Choroid plexus epithelial cell (primary cell): ENCODE results near the gene C1orf159.

Experiments
- DNase-seq: peaks from one replicate; pipeline ENCODE4 v3.0.0-alpha.2; 2010; ENCODE audit warnings: low read depth
- H3K4me3 ChIP-seq: 2 replicates; pipeline ENCODE4 v1.5.1; 2011; ENCODE audit warnings: low read depth, mild to moderate bottlenecking, control low read depth, low read length, moderate library complexity
- CTCF ChIP-seq: conservative IDR thresholded peaks from 2 replicates; pipeline ENCODE4 v1.5.1; 2011; ENCODE audit warnings: low read depth, mild to moderate bottlenecking, control low read depth, inconsistent platforms, low read length, moderate library complexity

C1orf159 gene

GRCh38 chr1:1148569-1148968, 32.7 kb upstream of the C1orf159 start:
- H3K4me3 ChIP-seq, result no peak overlapping the region
- TF ChIP-seq CTCF, result no peak
- no peak for DNase-seq

GRCh38 chr1:1148061-1148460, 32.2 kb upstream of the C1orf159 start:
- DNase-seq, result no peak
- TF ChIP-seq CTCF, result no peak
- no peak overlapping the region for H3K4me3 ChIP-seq

- no peak for DNase-seq
- no peak overlapping the region for H3K4me3 ChIP-seq
- TF ChIP-seq CTCF, result no peak
Observed at GRCh38 chr1:1146596-1146995, 30.7 kb upstream of the C1orf159 start.

- no peak for DNase-seq
- TF ChIP-seq CTCF, result no peak
- no peak overlapping the region for H3K4me3 ChIP-seq
Observed at GRCh38 chr1:1146026-1146425, 30.1 kb upstream of the C1orf159 start.

- TF ChIP-seq CTCF, result no peak
- DNase-seq, result no peak
- H3K4me3 ChIP-seq, result no peak overlapping the region
Observed at GRCh38 chr1:1145547-1145914, 29.6 kb upstream of the C1orf159 start.

GRCh38 chr1:1144843-1145546, 29.1 kb upstream of the C1orf159 start:
- no peak for DNase-seq
- TF ChIP-seq CTCF, result no peak
- no peak overlapping the region for H3K4me3 ChIP-seq

- DNase-seq, result no peak
- TF ChIP-seq CTCF, result no peak
- H3K4me3 ChIP-seq, result no peak overlapping the region
Observed at GRCh38 chr1:1144122-1144842, 28.4 kb upstream of the C1orf159 start.
